HL-60/S4 treated with phorbol 12-myristate 13-acetate at 8.2 ng/mL for 4 days and 3 days (cell line): ENCODE results near the gene GTF2F2.

ENCODE experiments used
- in situ Hi-C: fragments of 300-500 bp; cut with MboI; formaldehyde crosslinking; loops from 2 replicates; pipeline ENCODE4 v1.15.0; 2022; ENCODE audit warnings: low sequenced_read_pairs

Gene GTF2F2

GRCh38 chr13:45209229-45209628 is 88.9 kb downstream of the GTF2F2 start:
- in situ Hi-C loops: no loop called here

- in situ Hi-C loops: no loop called here
These were observed 95.2 kb downstream of the GTF2F2 start for GRCh38 chr13:45215392-45216077.

GRCh38 chr13:45216193-45216592 is 95.9 kb downstream of the GTF2F2 start:
- in situ Hi-C loops: no loop called here

- in situ Hi-C loops: no loop called here
These were observed 98.4 kb downstream of the GTF2F2 start for GRCh38 chr13:45218689-45219088.

GRCh38 chr13:45219123-45219891 is 99.0 kb downstream of the GTF2F2 start:
- in situ Hi-C loops: no loop called here

- in situ Hi-C loops: no loop called here
These were observed 99.6 kb downstream of the GTF2F2 start for GRCh38 chr13:45219938-45220375.

- in situ Hi-C loops: no loop called here
These were observed 100.1 kb downstream of the GTF2F2 start for GRCh38 chr13:45220403-45220802.

- in situ Hi-C loops: no loop called here
These were observed 102.2 kb downstream of the GTF2F2 start for GRCh38 chr13:45222516-45222915.

- in situ Hi-C loops: no loop called here
These were observed 102.6 kb downstream of the GTF2F2 start for GRCh38 chr13:45222919-45223318.

- in situ Hi-C loops: no loop called here
These were observed 103.9 kb downstream of the GTF2F2 start for GRCh38 chr13:45224176-45224575.

GRCh38 chr13:45225370-45225769 is 105.1 kb downstream of the GTF2F2 start:
- in situ Hi-C loops: no loop called here

GRCh38 chr13:45226024-45226423 is 105.7 kb downstream of the GTF2F2 start:
- in situ Hi-C loops: no loop called here

- in situ Hi-C loops: no loop called here
These were observed 107.7 kb downstream of the GTF2F2 start for GRCh38 chr13:45228002-45228401.

- in situ Hi-C loops: no loop called here
These were observed 108.9 kb downstream of the GTF2F2 start for GRCh38 chr13:45229172-45229571.

- in situ Hi-C loops: no loop called here
These were observed 111.0 kb downstream of the GTF2F2 start for GRCh38 chr13:45231305-45231704.

- in situ Hi-C loops: no loop called here
These were observed 111.4 kb downstream of the GTF2F2 start for GRCh38 chr13:45231722-45232121.

- in situ Hi-C loops: no loop called here
These were observed 112.3 kb downstream of the GTF2F2 start for GRCh38 chr13:45232591-45232990.

GRCh38 chr13:45238945-45239795 is 118.9 kb downstream of the GTF2F2 start:
- in situ Hi-C loops: no loop called here

- in situ Hi-C loops: no loop called here
These were observed 119.8 kb downstream of the GTF2F2 start for GRCh38 chr13:45240143-45240542.

- in situ Hi-C loops: no loop called here
These were observed 121.8 kb downstream of the GTF2F2 start for GRCh38 chr13:45242070-45242469.

- in situ Hi-C loops: no loop called here
These were observed 122.2 kb downstream of the GTF2F2 start for GRCh38 chr13:45242524-45242923.
